ENCODE measurements around the gene SLC25A18. TPM values are rescaled to one million over a fixed set of nuclear protein-coding genes. Genes with fewer than 3 reads are reported as not detected.

Gene SLC25A18
- polyA plus RNA-seq, 1 donor (not counting 4 experiments of a cell fraction or from before 2014, with no cell fraction given) = 0.04 TPM

DNA sequence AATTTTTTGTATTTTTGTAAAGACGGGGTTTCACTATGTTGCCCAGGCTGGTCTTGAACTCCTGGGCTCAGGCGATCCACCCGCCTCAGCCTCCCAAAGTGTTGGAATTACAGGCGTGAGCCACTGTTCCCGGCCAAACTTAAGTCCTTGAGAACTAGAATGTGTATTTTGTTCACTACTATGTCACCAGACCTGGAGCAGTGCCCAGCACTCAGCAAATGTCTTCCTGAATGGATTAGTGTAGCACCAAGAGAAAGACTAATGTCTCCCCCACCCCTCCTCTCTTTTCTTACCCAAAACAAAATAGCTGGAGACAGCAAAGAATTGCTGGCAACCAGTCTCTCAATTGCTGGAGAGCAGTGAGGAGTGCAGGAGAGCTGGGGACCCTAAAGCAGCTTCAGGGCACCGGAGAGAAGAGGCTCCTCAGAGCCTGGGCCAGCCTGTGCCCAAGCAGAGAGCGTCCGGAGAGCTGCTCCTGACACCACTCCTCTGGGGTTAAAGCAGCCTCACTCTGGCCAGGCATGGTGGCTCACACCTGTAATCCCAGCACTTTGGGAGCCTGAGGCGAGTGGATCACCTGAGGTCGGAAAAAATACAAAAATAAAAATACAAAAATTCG, 14.9 kb downstream of the SLC25A18 start:
- H3K9ac ChIP-seq (ENCODE audit: control insufficient read depth, extremely low read depth, insufficient read depth, low read length) = no peak overlapping the region

DNA sequence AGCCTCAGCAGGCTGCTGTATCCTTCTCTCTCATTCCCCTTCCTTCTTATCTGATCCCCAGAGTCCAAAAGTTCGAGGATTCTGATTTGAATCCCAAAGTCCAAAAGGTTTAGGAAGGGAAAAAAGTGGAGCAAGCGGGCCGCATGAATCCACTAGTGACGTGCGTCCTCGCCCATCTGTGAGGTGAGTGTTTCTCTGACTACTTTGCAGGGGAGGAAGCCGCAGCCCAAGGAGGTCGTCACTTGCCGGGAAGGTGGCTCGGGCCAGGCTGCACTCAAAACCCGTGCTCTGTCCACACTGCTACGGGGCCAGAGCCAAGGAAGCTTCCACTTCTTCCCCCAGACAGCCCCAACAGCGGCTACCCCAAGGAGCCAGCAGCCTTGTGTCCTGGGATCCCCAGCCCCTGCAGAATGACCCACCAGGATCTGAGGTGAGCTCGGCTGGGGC, 16.3 kb downstream of the SLC25A18 start:
- Histone ChIP-seq H3K9me3 (ENCODE audit: control insufficient read depth, low read depth, low read length) (no peaks in the 10 kb centered on the region), H2AFZ (ENCODE audit: control insufficient read depth, low read length) (no peak overlapping the region), H3K9ac (ENCODE audit: control insufficient read depth, extremely low read depth, insufficient read depth, low read length) (no peak overlapping the region), H3K9me1 (ENCODE audit: control insufficient read depth, extremely low read depth, insufficient read depth, low read length) (no peaks in the 10 kb centered on the region), H3K4me2 (ENCODE audit: control insufficient read depth, extremely low read depth, insufficient read depth, low read depth, low read length) (no peak overlapping the region), H4K20me1 (ENCODE audit: control insufficient read depth, extremely low read depth, insufficient read depth, low read length) (no peaks in the 10 kb centered on the region), H3K36me3 (ENCODE audit: control insufficient read depth in 2 of 2, extremely low read depth in 1 of 2, insufficient read depth in 2 of 2, low read length in 2 of 2) (no peaks in the 10 kb centered on the region), H3K4me3 (ENCODE audit: control insufficient read depth in 2 of 3, extremely low read depth in 1 of 3, insufficient read depth in 2 of 3, low read depth in 1 of 3, low read length in 3 of 3) (no peak overlapping the region), H3K79me2 (ENCODE audit: control insufficient read depth, insufficient read depth, low read length) (no peaks in the 10 kb centered on the region), H3K4me1 (ENCODE audit: control insufficient read depth, extremely low read depth, insufficient read depth, low read length) (peaks cover 15% of the 10 kb centered on the region), H3K27ac (ENCODE audit: control insufficient read depth, insufficient read depth, low read length) (no peak overlapping the region), H3K27me3 (ENCODE audit: control insufficient read depth, extremely low read depth, insufficient read depth, low read length) (no peaks in the 10 kb centered on the region)
- no peak for FAIRE-seq
- TF ChIP-seq, protein P1, sequence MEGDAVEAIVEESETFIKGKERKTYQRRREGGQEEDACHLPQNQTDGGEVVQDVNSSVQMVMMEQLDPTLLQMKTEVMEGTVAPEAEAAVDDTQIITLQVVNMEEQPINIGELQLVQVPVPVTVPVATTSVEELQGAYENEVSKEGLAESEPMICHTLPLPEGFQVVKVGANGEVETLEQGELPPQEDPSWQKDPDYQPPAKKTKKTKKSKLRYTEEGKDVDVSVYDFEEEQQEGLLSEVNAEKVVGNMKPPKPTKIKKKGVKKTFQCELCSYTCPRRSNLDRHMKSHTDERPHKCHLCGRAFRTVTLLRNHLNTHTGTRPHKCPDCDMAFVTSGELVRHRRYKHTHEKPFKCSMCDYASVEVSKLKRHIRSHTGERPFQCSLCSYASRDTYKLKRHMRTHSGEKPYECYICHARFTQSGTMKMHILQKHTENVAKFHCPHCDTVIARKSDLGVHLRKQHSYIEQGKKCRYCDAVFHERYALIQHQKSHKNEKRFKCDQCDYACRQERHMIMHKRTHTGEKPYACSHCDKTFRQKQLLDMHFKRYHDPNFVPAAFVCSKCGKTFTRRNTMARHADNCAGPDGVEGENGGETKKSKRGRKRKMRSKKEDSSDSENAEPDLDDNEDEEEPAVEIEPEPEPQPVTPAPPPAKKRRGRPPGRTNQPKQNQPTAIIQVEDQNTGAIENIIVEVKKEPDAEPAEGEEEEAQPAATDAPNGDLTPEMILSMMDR (optimal IDR thresholded peaks at IDR 0.05 in 1 of 3, IDR thresholded peaks at IDR 0.05 in 1 of 3, conservative IDR thresholded peaks at IDR 0.05 in 1 of 3; ENCODE audit: extremely low read depth in 1 of 3, insufficient read depth in 2 of 3, low read length in 3 of 3) = no peak
- TF ChIP-seq EZH2 (IDR thresholded peaks at IDR 0.05; ENCODE audit: low read length) = no peak
- dilution Hi-C loops (cut with MboI; ENCODE audit: extremely low pct_ligation_motif_present, low sequenced_read_pairs) = no loop called here
- no peak for DNase-seq (ENCODE audit: low read depth, low spot score)

More for the DNA sequence above, 14.9 kb downstream of the SLC25A18 start:
- Histone ChIP-seq H3K4me2 (ENCODE audit: control insufficient read depth, extremely low read depth, insufficient read depth, low read depth, low read length) (no peak overlapping the region), H3K36me3 (ENCODE audit: control insufficient read depth in 2 of 2, extremely low read depth in 1 of 2, insufficient read depth in 2 of 2, low read length in 2 of 2) (no peaks in the 10 kb centered on the region), H3K9me3 (ENCODE audit: control insufficient read depth, low read depth, low read length) (no peaks in the 10 kb centered on the region), H3K27ac (ENCODE audit: control insufficient read depth, insufficient read depth, low read length) (no peak overlapping the region), H2AFZ (ENCODE audit: control insufficient read depth, low read length) (no peak overlapping the region), H3K4me1 (ENCODE audit: control insufficient read depth, extremely low read depth, insufficient read depth, low read length) (peaks cover 15% of the 10 kb centered on the region), H4K20me1 (ENCODE audit: control insufficient read depth, extremely low read depth, insufficient read depth, low read length) (no peaks in the 10 kb centered on the region), H3K79me2 (ENCODE audit: control insufficient read depth, insufficient read depth, low read length) (no peaks in the 10 kb centered on the region), H3K9me1 (ENCODE audit: control insufficient read depth, extremely low read depth, insufficient read depth, low read length) (no peaks in the 10 kb centered on the region), H3K27me3 (ENCODE audit: control insufficient read depth, extremely low read depth, insufficient read depth, low read length) (no peaks in the 10 kb centered on the region), H3K4me3 (ENCODE audit: control insufficient read depth in 2 of 3, extremely low read depth in 1 of 3, insufficient read depth in 2 of 3, low read depth in 1 of 3, low read length in 3 of 3) (no peak overlapping the region)
- FAIRE-seq (no peak), DNase-seq (ENCODE audit: low read depth, low spot score) (no peak)
- dilution Hi-C loops (cut with MboI; ENCODE audit: extremely low pct_ligation_motif_present, low sequenced_read_pairs) = no loop called here
- TF ChIP-seq EZH2 (IDR thresholded peaks at IDR 0.05; ENCODE audit: low read length) = no peak
- TF ChIP-seq, protein P1 (optimal IDR thresholded peaks at IDR 0.05 in 1 of 3, IDR thresholded peaks at IDR 0.05 in 1 of 3, conservative IDR thresholded peaks at IDR 0.05 in 1 of 3; ENCODE audit: extremely low read depth in 1 of 3, insufficient read depth in 2 of 3, low read length in 3 of 3) = no peak
